RWPE2 (cell line): ENCODE measurements around the gene TCF15.

Experiments
- ATAC-seq: fragments of 200-7000 bp; cut with Tn5 transposase; 3 replicates; pipeline ENCODE4 v1.9.1; 2021; ENCODE audit warnings: low read depth
- DNase-seq: peaks from one replicate; pipeline ENCODE4 v3.0.0-alpha.2; 2020; ENCODE audit warnings: low spot score
- H3K27ac ChIP-seq: fragments of 450-650 bp; 2 replicates; pipeline ENCODE4 v1.5.1; 2017; ENCODE audit warnings: mild to moderate bottlenecking; ENCODE audit not compliant: poor library complexity, severe bottlenecking
- H3K27me3 ChIP-seq: fragments of 250-450 bp; sonication (Bioruptor Pico); 2 replicates; pipeline ENCODE4 v1.5.1; 2021; ENCODE audit warnings: mild to moderate bottlenecking, moderate library complexity; ENCODE audit not compliant: insufficient read depth, poor library complexity, severe bottlenecking
- H3K36me3 ChIP-seq: fragments of 250-450 bp; sonication (Bioruptor Pico); 2 replicates; pipeline ENCODE4 v1.5.1; 2020; ENCODE audit warnings: low read depth, mild to moderate bottlenecking, moderate library complexity
- H3K4me1 ChIP-seq: fragments of 250-450 bp; sonication (Bioruptor Pico); 2 replicates; pipeline ENCODE4 v1.5.1; 2021; ENCODE audit warnings: mild to moderate bottlenecking, moderate library complexity; ENCODE audit not compliant: insufficient read depth, poor library complexity, severe bottlenecking
- H3K4me3 ChIP-seq: fragments of 250-450 bp; sonication (Bioruptor Pico); 2 replicates; pipeline ENCODE4 v1.5.1; 2021; ENCODE audit warnings: mild to moderate bottlenecking, moderate library complexity; ENCODE audit not compliant: severe bottlenecking
- H3K9me3 ChIP-seq: fragments of 250-450 bp; sonication (Bioruptor Pico); 2 replicates; pipeline ENCODE4 v1.5.1; 2021; ENCODE audit warnings: mild to moderate bottlenecking, moderate library complexity; ENCODE audit not compliant: severe bottlenecking
- CTCF ChIP-seq: fragments of 450-650 bp; IDR thresholded peaks from one replicate; pipeline ENCODE4 v1.5.1; 2017; ENCODE audit warnings: mild to moderate bottlenecking, moderate library complexity; ENCODE audit not compliant: poor library complexity, severe bottlenecking

TCF15 gene

GRCh38 chr20:611047-611842, 1.1 kb upstream of the TCF15 start:
- no peak for TF ChIP-seq CTCF
- H3K36me3 ChIP-seq: no peaks in the 10 kb centered on the region

GRCh38 chr20:609371-609964, 641 bp downstream of the TCF15 start:
- Histone ChIP-seq H3K27me3 (peaks cover 44% of the 10 kb centered on the region), H3K27ac (no peak overlapping the region), H3K4me3 (peak overlapping the region; percentile 28), H3K36me3 (no peaks in the 10 kb centered on the region), H3K9me3 (no peaks in the 10 kb centered on the region), H3K4me1 (no peaks in the 10 kb centered on the region)
- DNase-seq: no peak
- TF ChIP-seq CTCF: no peak
- ATAC-seq: peak; percentile 4; the same call in 1 of the 3 replicates

More at GRCh38 chr20:611047-611842, 1.1 kb upstream of the TCF15 start:
- Histone ChIP-seq H3K9me3 (no peaks in the 10 kb centered on the region), H3K4me3 (no peak overlapping the region), H3K27ac (no peak overlapping the region), H3K4me1 (no peaks in the 10 kb centered on the region), H3K27me3 (peaks cover 44% of the 10 kb centered on the region)
- DNase-seq: no peak
- no peak for ATAC-seq

- H3K4me1 ChIP-seq: no peaks in the 10 kb centered on the region
- DNase-seq (no peak), ATAC-seq (no peak)
- H3K36me3 ChIP-seq: no peaks in the 10 kb centered on the region
- peaks cover 44% of the 10 kb centered on the region for H3K27me3 ChIP-seq
- H3K4me3 ChIP-seq: no peak overlapping the region
- H3K27ac ChIP-seq: no peak overlapping the region
- H3K9me3 ChIP-seq: no peaks in the 10 kb centered on the region
- no peak for TF ChIP-seq CTCF
Measured at GRCh38 chr20:608970-609369, 1.1 kb downstream of the TCF15 start.

- H3K27ac ChIP-seq: no peak overlapping the region
- DNase-seq (no peak), ATAC-seq (no peak)
- H3K9me3 ChIP-seq: no peaks in the 10 kb centered on the region
- H3K36me3 ChIP-seq: no peaks in the 10 kb centered on the region
- H3K27me3 ChIP-seq: peaks cover 38% of the 10 kb centered on the region
- TF ChIP-seq CTCF: no peak
- H3K4me1 ChIP-seq: no peaks in the 10 kb centered on the region
- no peak overlapping the region for H3K4me3 ChIP-seq
Measured at GRCh38 chr20:607476-607875, 2.6 kb downstream of the TCF15 start.

- Histone ChIP-seq H3K27me3 (peaks cover 16% of the 10 kb centered on the region), H3K9me3 (no peaks in the 10 kb centered on the region), H3K4me3 (no peak overlapping the region), H3K36me3 (no peaks in the 10 kb centered on the region), H3K4me1 (no peaks in the 10 kb centered on the region), H3K27ac (no peak overlapping the region)
- DNase-seq (no peak), ATAC-seq (no peak)
- TF ChIP-seq CTCF: no peak
Measured at GRCh38 chr20:605237-605636, 4.9 kb downstream of the TCF15 start.
